B cell (primary cell): Measurements from ENCODE around the gene NCMAP.

Experiments used
- EZH2 ChIP-seq: IDR thresholded peaks from 2 replicates; pipeline ENCODE4 v1.6.1; 2012; ENCODE audit warnings: borderline replicate concordance, low read depth, mild to moderate bottlenecking, moderate library complexity, low read length; ENCODE audit not compliant: insufficient read depth, poor library complexity, severe bottlenecking
- TF ChIP-seq, protein P1 (sequence below): fragments of 200-600 bp; IDR thresholded peaks from one replicate; pipeline ENCODE4 v1.8.0; 2022; ENCODE audit warnings: antibody characterized with exemption, mild to moderate bottlenecking

DNA sequence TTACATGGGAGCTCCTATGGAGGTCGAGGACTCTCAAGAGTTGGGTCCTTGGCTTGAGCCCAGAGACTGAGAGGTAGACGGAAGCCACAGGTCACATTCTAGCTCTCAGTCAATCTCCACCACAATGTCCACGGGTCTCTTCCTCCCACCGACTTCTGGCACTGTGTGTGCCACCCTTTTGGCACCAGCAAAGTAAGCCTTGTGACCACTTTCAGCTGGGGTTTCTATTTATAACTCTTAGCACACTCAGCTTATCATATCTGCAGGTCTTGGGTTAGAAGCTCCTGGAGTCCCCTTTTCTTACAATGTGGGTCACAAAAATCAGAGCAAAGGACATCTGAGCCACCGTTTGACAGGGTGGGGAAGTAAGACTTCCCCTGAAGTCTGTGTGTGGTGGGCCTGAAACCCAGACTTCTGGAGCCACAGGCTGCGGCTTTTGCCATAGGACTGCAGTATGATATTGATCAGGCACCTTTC, 28.3 kb downstream of the NCMAP start:
- no peak for TF ChIP-seq EZH2
- TF ChIP-seq, protein P1, sequence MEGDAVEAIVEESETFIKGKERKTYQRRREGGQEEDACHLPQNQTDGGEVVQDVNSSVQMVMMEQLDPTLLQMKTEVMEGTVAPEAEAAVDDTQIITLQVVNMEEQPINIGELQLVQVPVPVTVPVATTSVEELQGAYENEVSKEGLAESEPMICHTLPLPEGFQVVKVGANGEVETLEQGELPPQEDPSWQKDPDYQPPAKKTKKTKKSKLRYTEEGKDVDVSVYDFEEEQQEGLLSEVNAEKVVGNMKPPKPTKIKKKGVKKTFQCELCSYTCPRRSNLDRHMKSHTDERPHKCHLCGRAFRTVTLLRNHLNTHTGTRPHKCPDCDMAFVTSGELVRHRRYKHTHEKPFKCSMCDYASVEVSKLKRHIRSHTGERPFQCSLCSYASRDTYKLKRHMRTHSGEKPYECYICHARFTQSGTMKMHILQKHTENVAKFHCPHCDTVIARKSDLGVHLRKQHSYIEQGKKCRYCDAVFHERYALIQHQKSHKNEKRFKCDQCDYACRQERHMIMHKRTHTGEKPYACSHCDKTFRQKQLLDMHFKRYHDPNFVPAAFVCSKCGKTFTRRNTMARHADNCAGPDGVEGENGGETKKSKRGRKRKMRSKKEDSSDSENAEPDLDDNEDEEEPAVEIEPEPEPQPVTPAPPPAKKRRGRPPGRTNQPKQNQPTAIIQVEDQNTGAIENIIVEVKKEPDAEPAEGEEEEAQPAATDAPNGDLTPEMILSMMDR = no peak
